Hepatocyte (in vitro differentiated cells): ENCODE data around the gene FGGY.

Source experiments
- CTCF ChIP-seq: fragments of 200-600 bp; sonication (generic); IDR thresholded peaks from 2 replicates; pipeline ENCODE4 v1.5.1; 2016; ENCODE audit warnings: antibody characterized with exemption, mild to moderate bottlenecking; ENCODE audit not compliant: poor library complexity
- EZH2 ChIP-seq: fragments of 200-600 bp; sonication (generic); IDR thresholded peaks from 2 replicates; pipeline ENCODE4 v1.6.1; 2016; ENCODE audit warnings: antibody characterized with exemption, mild to moderate bottlenecking, borderline replicate concordance
- EZH2phosphoT487 ChIP-seq: fragments of 200-600 bp; sonication (generic); IDR thresholded peaks from one replicate; pipeline ENCODE4 v1.6.1; 2018; ENCODE audit warnings: antibody characterized with exemption, mild to moderate bottlenecking, low read depth, moderate library complexity; ENCODE audit not compliant: unreplicated experiment, severe bottlenecking

- TF ChIP-seq CTCF (peak; percentile 45), EZH2phosphoT487 (no peak), EZH2 (no peak)
These were observed 6.5 kb upstream of the FGGY start for GRCh38 chr1:59290193-59290949.
